GM21529 (cell line): ENCODE data around the gene STRN3.
A peak's percentile ranks its signal among the peaks of the same experiment; 100 is the strongest.
"Not testable (repeated sequence)": the region's sequence is repeated elsewhere in the genome, so short reads cannot be mapped to it uniquely, and the experiment has no call there.

Experiments used
- ATAC-seq: cut with Tn5 transposase; IDR thresholded peaks from one replicate; pipeline ENCODE4 v1.9.1; 2021; ENCODE audit not compliant: unreplicated experiment

The STRN3 gene

DNA sequence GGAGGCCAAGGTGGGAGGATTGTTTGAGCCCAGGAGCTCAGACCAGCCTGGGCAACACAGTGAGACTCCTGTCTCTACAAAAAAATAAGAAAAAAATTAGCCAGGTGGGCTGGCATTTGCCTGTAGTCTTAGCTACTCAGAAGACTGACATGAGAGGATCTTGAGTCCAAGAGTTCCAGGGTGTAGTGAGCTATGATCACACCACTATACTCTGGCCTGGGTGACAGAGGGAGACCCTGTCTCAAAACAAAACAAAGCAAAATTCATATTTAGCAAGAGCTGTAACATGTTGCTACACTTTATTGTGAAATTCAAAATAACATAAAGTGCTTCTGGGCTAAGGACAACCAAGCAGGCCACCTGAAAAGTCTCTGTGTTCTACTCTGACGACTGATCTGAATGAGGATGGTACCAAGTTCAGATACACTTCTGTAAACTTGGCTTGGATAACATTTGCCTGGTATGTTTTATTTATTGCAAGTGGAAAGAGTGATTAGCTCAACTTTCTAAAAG, 11.6 kb upstream of the STRN3 start:
- ATAC-seq = no peak

DNA sequence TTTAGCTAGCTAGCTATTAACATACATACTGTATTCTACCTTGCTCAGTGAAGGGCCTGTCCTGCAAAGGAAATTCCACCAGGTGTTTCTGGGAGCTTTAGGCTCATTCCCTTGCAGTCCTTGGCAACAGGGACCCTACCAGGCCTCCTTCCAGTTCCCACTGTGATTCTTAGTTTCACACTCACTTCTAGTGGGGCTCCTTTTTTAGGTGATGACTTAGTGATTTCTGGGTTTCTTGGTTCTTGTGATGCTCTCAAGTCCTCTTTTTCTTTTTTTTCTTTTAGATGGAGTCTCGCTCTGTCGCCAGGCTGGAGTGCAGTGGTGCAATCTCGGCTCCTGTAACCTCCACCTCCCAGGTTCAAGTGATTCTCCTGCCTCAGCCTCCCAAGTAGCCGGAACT, 10.4 kb upstream of the STRN3 start:
- ATAC-seq = no peak

DNA sequence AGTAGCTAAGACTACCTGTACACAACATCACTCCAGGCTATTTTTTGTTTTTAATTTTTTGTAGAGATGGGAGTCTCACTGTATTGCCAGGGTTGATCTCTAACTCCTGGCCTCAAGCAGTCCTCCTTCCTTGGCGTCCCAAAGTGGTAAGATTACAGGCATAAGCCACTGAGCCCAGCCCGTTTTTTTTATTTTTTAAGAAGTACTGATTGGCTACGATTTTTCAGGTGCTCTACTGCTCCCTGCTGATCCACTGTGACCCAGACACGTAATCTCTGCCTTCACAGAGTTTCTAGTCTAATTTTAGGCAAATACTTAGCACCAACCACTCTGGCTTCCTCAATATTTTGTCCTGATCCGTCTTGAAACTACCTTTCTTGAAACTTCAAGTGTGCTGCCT, 4.3 kb upstream of the STRN3 start:
- ATAC-seq = no peak

DNA sequence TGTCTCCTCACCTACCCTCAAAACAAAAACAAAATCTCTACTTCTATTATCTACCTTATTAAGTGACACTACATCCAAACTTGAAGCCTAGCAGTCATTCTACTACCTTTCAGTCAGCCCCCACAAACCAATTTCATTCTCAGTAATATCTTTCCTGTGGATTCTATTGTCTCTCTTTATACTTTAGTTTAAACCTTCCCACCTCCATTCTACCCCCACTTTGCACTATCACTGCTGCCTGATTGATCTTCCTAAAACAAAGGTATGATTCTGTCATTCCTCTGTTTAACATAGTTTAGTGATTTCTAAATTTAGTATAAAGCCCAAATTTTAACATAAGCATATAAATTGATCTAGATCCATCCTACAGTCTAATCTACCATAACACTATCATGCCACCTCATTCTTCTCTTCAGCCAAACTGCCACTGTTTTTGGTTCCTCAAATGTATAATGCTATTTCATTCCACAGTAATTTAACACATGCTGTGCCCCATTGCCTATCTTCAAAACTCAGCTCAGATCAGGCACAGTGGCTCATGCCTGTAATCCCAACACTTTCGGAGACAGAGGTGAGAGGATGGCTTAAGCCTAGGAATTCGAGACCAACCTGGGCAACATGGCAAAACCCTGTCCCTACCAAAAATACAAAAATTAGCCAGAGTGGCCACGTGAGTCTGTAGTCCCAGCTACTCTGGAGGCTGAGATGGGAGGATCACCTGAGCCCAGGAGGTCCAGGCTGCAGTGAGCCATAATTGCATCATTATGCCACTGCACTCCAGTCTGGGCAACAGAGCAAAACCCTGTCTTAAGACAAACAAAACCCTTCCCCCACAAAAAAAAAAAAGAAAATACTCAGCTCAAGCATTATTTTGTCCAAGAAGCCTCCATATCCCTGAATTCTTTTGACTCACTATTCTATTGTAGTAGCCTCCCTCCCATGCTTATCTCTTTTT, 3.1 kb upstream of the STRN3 start:
- ATAC-seq = no peak

DNA sequence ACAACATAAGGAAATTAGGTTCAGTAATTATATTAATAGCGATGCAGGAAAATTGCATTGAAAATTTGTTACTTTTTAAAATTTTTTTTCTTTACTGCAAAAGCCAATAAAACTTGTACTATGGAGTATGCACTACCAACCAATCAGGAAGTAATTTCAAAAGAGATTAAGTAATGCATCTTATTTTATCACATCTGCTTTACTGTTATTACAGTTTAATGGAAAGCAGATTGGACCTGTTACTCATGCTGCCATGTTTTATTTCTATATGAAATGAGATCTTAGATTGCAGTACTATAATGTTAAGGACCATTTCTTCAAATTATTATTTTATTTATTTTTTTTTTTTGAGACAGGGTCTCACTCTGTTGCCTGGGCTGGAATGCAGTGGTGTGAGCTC, 1.7 kb upstream of the STRN3 start:
- no peak for ATAC-seq

DNA sequence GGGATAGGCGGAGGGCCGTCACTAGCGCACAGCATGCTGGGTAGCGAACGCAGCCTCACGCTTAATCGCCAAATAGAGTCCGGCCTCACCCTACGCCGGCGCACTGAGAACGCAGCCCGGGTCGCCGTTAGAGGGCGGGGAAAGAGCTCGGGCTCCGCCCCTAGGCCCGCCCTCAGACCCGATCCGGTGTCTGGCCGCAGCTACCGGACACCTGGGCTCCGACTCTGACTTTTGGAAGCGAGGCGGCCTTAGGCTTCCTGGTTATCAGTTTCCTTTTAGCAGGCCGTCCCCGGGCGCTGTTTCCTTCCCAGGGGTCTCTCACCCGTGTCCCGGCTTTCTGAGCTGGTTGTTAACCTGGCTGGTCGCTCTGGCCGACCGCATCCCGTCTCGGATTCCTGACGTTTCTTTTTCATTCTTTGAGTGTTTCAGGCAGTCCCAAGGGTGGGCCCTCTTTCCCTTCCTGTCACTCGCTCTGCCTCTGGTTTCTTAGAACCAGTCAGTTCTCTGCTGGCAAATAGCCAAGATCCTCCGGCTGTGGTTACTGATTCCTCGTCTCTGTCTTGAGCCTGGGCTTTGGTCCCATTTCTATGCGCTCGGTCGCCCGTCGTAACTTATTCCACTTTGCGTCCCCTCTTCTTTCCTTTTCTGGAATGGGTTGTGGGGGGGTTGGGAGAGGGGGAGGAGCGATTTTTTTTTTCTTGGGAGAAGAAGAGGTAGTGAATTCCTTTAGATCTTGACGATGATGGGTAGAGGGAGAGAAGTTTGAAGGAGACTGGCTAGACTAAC, 464 bp upstream of the STRN3 start:
- peak; percentile 88 for ATAC-seq

DNA sequence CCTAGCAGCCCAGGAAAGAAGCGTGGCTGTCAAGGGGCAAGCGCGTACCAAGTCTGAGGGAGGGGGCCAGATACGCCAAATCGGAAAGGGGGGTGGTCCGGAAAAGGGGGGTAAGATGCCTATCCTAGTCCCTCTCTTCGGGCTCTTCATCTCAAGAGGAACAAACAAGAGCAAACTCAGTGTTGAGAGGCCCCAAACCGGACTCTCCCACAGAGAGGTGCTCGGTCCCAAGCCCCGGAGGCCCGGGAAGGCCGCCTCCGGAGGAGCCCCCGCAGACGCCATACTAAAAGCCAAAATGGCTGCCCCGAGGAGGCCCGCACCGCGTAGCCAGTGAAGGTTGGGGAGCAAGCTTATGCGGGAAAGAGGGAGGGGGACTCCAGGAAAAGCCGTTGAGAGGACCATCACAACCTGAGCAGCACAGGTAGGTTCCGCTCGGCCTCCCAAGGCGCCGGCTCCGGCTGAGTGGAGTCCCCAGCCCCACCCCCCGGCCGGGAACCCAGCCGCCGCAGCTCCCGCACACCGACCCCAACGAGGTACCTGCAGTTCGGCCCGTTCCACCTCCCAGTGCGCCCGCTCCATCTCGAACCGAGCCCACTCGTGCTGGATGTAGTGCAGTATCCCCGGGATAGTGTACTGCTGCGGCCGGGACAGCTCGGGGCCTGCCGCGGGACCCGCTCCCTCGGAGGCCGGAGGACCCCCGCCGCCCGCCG, 657 bp downstream of the STRN3 start, which contains the start of gene AP4S1:
Gene AP4S1 (plus strand): TSS at position 283 of the 710 bp plus-strand sequence. CDS start 40,548 bp downstream, outside the sequence.
- peak; percentile 22 for ATAC-seq

DNA sequence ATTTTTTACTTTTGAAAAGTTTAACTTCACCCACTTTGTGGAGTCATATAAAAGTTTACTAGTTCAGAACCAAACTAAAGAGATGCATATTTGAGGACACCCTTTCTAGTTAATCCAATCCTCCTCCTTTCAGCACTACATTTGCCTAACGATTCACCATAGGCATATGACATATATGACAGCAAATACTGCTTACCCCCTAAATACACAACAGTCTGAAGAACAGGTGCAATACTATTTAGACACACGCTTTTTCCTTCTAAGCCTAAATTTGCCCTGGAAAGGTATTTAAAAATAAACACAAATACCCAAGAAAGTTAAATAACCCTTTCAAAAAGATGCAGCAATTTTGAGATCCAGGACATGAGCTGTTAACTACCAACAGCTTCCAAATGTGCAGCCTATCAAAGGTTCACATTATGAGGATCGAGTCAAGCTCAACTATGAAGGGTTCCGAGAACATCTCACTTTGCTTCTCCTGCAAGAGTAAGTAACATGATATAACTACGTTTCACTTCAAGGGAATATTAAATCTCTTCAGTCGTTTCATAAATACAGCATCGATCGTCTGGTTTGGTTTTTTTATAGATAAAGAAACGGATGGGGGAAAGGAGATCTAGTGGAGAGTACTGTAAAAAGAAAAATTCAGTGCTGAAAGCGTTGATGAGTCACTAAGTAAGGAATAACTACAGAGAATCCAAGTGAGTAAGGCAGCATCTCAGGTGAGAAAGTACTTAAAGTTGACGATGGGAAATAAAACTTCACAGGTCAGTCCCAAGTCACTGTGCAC, 1.4 kb downstream of the STRN3 start:
- no peak for ATAC-seq

DNA sequence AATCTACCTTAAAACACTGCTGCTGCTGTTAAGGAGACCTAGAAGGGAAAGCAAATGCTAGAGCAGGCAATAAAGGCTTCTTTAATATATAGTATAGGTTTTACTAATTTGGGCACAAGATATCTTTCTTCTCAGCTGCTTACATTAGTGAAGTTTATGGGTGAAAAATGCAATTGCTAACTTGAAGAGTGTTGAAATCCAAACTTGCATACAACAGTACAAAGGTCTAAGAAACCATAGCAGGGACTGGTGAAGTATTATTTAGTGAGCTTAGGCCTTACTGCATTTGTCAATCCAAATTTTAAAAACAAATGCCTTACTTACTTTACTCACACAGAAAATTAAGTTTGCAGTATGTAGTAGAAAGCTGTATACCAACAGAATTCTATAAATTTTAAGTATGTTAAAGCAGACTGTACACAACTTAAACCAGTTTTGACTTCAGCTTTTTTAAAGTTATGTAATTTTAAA, 2.1 kb downstream of the STRN3 start:
- ATAC-seq = no peak

DNA sequence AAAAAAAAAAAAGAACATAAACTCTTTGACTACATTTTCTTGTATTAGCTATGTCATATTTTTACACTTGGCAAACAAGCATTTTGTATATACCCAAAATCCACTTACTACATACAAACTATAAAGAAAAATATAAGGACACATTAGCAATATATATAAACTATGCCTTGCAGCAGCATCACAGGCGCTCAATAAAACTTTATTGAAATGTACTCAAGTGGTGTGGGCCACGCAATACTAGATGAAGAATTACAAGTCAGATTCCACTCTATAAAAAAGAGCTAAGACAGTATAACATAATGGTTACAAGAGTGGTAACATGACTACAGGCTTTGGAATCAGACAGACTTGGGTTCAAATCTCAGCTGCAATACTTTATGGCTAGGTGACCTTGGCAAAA, 3.8 kb downstream of the STRN3 start:
- ATAC-seq = no peak

DNA sequence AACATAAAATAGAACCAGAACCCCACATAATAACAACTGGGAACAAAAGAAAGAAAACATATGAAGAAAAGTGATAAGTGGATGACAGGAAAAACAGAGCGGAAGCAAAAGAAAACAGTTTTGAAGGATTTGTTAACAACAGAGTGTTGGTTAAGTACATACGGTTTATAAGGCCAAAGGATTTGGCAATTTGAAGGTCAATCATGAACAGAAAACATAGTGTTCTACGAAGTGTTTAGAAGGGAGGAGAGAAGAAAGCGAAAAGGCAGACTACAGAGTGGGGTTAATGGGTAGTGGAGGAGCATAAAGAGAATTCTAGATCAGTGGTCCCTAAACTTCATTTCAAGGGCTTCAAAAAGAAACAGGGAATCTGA, 4.6 kb downstream of the STRN3 start:
- no peak for ATAC-seq

DNA sequence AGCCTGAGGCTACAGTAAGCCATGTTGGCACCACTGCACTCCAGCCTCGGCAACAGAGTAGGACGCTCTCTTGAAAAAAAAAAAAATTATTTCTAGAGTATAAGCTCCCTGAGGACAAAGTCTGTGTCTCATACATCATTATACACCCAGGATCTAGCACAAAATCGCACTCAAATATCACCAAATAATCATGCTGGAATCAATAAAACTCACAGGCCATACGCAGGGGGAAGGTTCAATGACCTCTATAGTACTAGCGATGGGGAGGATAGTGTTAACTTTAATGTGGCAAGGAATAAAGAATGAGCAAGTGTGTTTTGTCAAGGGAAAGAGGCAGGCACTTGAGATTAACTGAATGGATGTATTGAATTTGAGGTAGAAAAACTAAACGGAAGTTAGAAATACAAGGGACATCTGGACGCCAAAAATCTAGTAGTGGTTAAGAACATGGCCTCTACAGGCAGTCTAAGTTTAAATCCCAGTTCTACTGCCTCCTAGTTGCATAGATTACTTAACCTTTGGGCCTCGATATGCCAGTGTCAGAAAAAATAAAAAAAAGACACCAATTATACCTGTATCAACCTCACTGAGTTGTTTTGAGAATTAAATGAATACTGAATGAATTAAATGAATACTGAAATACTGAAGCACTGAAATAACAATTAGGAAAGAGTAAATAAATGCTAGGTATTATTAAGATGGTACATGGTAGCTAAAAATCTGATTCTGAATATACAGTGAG, 5.2 kb downstream of the STRN3 start:
- no peak for ATAC-seq

DNA sequence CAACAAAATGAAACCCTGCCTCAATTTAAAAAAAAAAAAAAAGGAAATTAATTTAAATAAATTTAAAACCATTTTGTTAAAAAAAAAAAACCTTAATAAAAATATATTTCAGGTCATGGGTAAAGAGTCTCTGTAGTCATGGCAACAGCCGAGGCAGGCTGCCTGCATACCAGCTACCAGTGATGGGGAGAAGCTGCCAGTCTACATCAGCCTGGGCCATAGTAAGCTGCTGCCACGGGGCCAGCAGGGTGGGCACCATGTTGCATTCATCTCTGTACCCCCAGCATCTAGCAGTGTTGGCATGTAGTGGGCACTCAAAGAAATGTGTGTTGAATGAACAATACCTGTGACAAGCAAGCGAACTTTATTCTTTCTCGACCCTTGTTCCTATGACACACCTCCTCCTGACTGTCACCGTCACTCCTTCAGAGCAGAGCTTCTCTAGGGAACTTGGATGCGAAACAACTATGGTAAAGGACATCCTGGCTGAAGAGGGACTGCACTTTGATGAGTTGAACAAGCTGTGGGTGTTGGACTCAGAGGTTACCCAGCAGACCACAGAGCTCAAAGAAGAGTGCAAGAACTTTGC, 8.0 kb downstream of the STRN3 start:
- no peak for ATAC-seq

DNA sequence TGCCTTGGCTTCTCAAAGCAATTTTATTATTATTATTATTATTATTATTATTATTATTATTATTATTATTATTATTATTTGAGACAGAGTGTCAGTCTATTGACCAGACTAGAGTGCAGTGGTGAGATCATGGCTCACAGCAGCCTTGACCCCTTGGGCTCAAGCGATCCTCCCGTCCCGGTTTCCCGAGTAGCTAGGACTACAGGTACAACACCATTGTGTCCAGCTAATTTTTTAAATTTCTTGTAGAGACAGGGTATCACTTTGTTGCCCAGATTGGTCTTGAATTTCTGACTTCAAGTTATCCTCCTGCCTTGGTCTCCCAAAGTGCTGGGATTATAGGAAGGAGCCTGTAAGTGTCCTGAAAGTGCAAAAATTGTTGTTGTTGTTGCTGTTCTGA, 12.3 kb downstream of the STRN3 start:
- ATAC-seq = no peak

DNA sequence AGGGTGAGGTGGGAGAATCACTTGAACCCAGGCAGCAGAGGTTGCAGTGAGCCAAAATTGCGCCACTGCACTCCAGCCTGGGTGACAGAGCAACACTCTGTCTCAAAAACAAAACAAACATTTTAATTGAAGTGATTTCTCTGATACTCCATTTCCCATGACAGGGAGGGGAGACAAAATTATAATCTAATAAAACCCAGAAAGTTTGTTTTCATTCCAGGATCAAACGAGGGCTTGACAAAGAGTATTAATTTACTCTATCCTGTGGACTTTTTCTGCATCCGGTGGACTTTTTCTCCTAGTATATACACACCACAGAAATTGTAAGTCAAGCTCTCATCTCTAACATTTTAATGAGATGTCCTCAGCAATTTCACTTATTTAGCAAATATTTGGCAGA, 15.2 kb downstream of the STRN3 start:
- ATAC-seq = no peak

DNA sequence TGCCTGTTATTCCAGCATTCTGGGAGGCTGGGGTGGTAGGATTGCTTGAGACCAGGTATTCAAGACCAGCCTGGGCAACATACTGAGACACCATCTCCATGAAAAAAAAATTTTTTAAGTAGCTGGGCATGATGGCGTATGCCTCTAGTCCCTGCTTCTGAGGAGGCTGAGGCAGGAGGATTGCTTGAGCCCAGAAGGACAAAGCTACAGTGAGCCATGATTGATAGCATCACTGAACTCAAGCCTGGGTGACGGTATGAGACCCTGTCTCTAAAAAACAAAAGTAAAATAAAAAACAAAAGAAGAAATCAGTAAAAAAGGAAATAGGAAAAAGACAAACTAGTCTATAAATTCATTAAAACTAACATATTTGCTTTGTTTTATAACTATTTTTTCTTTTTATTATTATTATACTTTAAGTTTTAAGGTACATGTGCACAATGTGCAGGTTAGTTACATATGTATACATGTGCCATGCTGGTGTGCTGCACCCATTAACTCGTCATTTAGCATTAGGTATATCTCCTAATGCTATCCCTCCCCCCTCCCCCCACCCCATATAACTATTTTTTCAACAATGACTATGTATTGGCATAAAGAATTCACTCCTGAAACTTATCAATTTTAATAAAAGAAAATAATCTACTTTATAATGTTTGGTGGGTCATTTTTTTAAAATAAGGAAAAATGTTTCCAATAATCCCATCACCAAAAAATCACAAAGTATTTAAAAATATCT, 16.2 kb downstream of the STRN3 start:
- no peak for ATAC-seq

DNA sequence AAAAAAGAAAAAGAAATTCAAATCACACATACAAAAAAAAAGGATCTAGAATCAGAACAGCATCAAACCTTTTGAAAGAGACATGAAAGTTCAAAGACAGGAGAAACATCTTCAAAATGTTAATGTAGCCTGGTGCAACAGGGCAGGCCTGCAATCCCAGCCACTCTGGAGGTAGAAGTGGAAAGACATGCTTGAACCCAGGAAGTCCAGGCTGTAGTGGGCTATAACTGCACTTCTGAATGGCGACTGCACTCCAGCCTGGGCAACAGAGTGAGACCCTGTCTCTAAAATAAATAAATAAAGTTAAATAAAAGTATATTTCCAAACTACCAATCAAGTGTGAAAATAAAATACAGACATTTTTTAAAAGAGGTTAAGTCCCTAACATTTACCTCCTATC, 19.5 kb downstream of the STRN3 start:
- no peak for ATAC-seq

DNA sequence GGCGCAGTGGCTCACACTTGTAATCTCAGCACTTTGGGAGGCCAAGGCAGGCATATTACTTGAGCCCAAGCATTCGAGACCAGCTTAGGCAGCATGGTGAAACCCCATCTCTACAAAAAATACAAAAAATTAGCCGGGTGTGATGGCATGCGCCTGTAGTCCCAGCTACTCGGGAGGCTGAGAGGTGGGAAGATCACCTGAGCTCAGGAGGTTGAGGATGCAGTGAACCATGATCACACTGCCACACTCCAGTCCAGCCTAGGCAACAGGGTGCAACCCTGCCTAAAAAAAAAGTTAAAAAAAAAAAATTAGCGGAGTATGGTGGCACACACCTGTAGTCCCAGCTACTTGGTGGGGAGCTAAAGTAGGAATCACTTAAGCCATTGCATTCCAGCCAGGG, 22.2 kb downstream of the STRN3 start:
- not testable (repeated sequence) for ATAC-seq

DNA sequence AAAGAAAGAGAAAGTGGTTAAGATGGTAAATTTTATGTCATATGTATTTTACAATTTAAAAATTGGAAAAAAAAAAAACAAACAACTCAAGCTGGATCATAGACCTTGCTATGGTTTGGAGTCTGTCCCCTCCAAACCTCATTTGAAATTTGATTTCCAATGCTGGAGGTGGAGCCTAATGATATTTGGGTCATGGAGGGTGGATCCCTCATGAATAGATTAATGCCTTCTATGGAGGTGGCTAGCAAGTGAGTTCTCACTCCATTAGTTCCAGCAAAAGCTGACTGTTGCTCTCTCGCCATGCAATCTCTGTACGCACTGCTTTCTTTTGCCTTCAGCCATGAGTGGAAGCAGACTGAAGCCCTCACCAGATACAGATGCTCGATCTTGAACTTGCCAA, 22.9 kb downstream of the STRN3 start:
- no peak for ATAC-seq
